ENCODE results near the gene SNRNP25.
A peak's percentile ranks its signal among the peaks of the same experiment; 100 is the strongest.

Gene SNRNP25

DNA sequence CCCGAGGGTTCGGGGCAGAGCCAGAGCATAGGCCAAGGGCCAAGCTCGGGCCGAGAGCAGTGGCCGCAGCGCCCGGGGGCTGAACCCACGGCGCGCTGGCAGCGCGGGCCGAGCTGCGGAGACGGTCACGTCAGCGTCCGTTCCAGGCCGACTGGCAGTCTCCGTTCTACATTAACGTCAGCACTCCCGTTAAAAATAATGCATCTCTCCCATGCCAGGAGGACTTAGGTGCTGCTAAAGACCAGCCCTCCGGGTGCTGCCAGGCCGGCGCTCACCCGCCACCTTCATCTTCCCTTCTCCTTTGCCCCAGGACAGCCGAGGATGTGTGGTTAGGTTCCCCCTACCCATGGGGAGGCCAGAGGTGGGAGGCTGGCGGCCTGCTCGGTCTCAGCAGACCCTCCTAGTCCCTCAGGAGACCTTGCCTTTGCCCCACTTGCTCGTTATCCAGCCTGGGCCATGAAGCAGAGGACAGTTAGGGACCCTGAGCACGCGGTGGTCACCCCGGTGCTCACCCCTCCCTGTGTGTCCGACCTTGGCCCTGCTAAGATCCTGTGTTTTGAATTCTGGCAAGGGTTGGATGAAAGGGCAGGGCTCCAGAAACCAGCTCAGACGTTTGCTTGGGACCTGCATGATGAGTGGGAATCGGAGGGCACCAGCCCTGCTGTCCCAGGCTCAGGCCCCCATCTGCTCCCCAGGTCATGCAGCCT is 25.0 kb downstream of the SNRNP25 start:
- DNase-seq, result no peak

DNA sequence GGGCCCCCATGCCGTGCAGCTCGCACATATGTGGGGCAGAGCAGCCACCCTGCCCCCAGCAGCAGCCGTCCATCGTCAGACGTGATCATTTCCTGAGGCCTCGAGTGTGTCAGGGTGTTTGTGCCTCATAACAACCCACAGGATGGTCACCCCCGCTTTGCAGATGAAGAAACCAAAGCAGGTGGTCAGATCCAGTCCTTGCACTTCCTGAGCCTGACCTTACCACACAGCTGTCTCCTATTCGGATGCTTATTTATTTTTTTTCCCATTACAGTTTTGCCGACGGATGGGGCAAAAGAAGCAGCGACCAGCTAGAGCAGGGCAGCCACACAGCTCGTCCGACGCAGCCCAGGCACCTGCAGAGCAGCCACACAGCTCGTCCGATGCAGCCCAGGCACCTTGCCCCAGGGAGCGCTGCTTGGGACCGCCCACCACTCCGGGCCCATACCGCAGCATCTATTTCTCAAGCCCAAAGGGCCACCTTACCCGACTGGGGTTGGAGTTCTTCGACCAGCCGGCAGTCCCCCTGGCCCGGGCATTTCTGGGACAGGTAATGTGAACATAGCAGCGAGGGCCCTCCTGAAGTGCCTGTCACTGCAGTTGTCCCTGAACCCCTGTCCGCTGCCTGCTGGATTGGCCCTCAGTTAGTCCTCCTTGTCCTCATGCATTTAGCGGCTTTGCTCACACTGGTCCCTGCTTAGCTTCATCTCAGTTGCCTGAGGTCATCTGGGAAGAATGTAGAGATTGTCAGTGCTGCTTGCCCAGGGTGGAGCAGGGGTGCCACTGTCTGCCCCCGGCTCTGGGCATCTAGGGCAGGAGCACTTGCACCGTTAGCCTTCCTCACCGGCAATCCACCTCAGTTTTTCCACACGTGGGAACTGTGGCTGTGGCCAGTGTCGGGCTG is 25.8 kb downstream of the SNRNP25 start:
- no peak for DNase-seq

GRCh38 chr16:83060-83603 is 29.5 kb downstream of the SNRNP25 start:
- DNase-seq, result no peak

GRCh38 chr16:83781-84615 is 30.4 kb downstream of the SNRNP25 start:
- no peak for DNase-seq

GRCh38 chr16:84718-85406 is 31.2 kb downstream of the SNRNP25 start:
- DNase-seq, result no peak

- DNase-seq, result no peak
Measured at GRCh38 chr16:85407-85782, 31.8 kb downstream of the SNRNP25 start.

- DNase-seq, result no peak
Measured at GRCh38 chr16:85865-86264, 32.2 kb downstream of the SNRNP25 start.

DNA sequence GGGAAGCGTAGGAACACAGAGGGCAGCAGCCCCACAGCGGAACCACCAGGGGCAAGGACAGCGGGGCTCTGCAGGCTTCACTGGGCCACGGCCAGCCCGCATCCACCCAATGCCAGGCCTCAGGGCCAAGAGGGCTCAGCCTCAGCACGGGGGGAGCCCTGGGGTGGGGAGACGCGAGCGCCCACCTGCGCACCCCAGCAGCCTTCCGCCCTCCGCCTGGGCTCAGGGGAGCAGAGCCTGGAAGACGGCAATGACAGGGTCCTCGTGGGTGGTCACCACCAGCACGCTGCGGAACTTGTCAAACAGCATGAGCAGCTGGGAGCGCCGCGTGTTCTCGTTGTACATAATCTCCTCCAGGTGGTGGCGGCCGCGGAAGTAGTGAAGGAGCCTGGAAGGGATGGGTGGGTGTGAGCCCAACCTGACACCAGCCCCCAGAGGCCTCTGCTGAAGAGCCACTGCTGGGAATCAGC is 32.9 kb downstream of the SNRNP25 start:
- no peak for DNase-seq

- no peak for DNase-seq
Measured at GRCh38 chr16:88613-89012, 35.0 kb downstream of the SNRNP25 start.

DNA sequence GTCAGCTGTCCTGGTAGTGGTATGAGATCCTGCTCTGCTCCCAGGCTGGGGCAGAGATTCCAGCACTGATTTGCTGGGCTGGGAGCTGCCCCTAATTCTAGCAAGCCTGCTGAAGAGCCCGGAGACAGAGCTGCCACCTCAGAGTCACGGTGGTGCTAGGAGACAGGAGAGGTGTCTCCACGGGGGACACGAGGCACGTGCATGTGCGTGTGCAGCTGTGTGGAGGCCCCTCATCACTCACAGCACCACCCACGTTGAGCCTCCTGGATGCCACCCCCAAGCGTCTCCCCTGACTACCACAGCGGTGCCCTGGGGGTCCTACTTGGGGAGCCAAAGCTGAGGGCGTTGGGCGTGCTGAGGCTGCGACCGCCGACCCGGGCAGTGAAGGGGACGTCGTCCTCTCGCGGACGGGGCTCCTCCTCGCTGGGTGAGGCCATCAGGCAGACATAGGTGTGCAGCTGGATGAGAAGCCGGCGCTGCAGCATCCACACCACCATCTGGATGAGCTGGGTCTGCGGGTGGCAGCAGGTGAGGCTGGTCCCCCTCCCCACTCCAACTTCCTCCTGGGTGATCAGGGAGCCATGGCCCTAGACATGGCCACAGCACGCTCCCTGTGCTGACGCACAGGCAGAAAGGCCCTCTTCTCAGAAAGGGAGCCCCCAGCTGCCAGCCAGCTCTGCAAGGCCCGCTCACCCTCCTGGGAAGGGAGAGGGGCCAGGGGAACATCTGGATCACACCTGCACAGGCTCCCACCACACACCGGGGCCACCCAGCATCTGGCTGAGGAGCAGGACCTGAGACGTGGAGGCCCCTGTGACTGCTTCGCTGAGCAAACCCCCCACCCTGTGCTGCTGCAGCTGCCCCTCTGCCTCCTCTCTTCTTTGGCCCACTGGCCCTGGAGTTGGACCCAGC is 36.0 kb downstream of the SNRNP25 start:
- DNase-seq, result no peak

- DNase-seq, result no peak
Measured at GRCh38 chr16:91484-91883, 37.9 kb downstream of the SNRNP25 start.

- DNase-seq, result no peak
Measured at GRCh38 chr16:92431-93339, 39.1 kb downstream of the SNRNP25 start.

DNA sequence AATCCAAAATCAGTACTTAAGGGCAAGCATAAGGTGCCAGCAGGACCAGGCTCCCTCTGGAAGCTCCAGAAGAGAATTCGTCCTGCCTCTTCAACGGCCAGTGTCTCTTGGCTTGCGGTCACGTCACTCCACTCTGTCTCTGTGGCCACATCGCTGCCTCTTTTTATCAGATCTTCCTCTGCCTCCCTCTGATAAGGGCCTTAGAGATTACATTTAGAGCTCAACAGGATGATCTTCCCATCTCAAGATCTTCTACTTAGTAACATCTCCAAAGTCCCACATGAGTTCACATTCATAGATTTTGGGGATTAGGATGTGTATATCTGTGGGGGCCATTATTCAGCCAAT is 41.3 kb downstream of the SNRNP25 start:
- no peak for DNase-seq

DNA sequence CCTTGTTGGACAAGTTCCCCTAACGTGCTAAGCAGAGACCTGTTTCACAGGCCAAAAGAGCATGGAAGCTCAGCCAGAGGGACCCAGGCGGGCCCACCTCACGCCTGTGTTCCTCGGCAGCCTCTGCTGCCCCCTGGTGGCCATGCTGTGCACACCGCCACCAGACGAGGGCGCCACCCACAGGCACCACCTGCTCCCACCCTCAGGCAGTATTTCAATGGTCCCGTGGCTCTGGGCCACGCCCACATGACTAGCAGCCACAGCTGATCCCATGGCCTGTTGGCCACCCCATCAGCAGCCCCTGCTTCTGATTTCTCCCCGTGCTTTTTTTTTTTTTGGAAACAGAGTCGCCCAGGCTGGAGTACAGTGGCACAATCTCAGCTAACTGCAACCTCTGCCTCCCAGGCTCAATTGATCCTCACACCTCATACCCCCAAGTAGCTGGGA is 43.3 kb downstream of the SNRNP25 start:
- DNase-seq, result peak; percentile 26 to 86

DNA sequence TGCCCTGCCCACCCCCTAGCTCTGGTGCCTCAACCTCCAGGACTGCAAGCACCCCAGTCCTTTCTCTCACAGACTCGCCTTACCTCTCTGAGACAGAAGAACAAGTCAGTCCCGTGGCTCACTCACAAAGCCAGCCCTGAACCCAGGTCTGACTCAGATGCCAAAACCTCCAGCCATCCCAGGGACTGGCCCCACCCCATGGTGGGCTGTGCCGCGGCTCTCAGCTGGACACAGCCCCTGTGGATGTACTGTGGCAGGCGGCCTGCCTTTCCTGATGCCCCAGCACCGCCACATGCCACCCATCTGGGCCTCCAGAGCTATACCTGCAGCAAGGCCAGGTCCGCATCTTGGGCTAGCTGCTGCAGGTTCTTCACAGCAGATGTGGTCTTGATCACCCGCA is 44.2 kb downstream of the SNRNP25 start:
- DNase-seq, result no peak

GRCh38 chr16:100989-101388 is 47.4 kb downstream of the SNRNP25 start:
- DNase-seq, result no peak

DNA sequence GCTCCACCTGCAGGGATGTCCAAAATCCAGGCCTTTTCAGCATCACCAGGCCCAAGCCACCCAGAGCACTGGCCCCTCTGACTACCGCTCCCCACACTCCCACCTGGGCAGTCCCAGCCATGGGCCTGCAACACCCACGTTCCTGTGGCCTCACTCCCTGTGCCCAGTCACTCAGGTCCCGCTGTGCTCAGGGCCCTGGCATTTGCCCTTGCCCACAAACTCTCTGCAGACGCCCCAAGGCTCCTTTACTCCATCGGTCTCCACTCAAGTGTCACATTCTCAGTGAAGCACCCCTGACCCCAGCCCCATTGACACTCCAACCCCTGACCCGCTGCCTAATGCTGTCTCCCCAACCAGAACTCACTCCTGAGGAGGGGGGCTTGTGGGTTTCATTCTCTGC is 48.0 kb downstream of the SNRNP25 start:
- DNase-seq, result no peak

GRCh38 chr16:102060-102855 is 48.6 kb downstream of the SNRNP25 start:
- no peak for DNase-seq

GRCh38 chr16:104355-104754 is 50.7 kb downstream of the SNRNP25 start:
- no peak for DNase-seq
